SK-N-SH (cell line): Measurements from ENCODE around the gene ZSCAN10. TPM values are rescaled to one million over a fixed set of nuclear protein-coding genes. Genes with fewer than 3 reads are reported as not detected.

Source experiments
- CTCF ChIA-PET: fragments of 300-600, 350-600 bp; formaldehyde crosslinking; extraction: SDS; loops from one replicate; lab custom pipeline; 2021; lab: Yijun Ruan, JAX
- POLR2A ChIA-PET: fragments of 350-600 bp; sonication (Branson Sonifier 250); formaldehyde crosslinking; extraction: SDS; loops from one replicate; lab custom pipeline; 2020; ENCODE audit warnings: antibody characterized with exemption, inconsistent platforms; lab: Yijun Ruan, JAX
- DNase-seq: peaks from one replicate; pipeline ENCODE4 v3.0.0; 2012
- H2AFZ ChIP-seq: fragments of 200-600 bp; sonication (generic); 2 replicates; pipeline ENCODE4 v1.8.1; 2016; ENCODE audit warnings: antibody characterized with exemption, mild to moderate bottlenecking, low read depth
- H3F3A ChIP-seq: fragments of 200-600 bp; sonication (generic); replicated peaks from 2 replicates; pipeline ENCODE3; 2016; ENCODE audit warnings: antibody characterized with exemption, mild to moderate bottlenecking; ENCODE audit not compliant: insufficient read depth
- H3K27ac ChIP-seq, 2 experiments: fragments of 200-500 bp in 1 of 2; fragments of 200-600 bp in 1 of 2; sonication (Bioruptor generic) in 1 of 2; sonication (generic), shearing (Covaris generic) in 1 of 2; 2 replicates each; pipeline versions ENCODE4 v1.5.1 to v1.6.1; 2014 to 2016; ENCODE audit warnings: low read depth in 2 of 2, inconsistent platforms in 1 of 2, low read length in 1 of 2, mild to moderate bottlenecking in 1 of 2, mixed read lengths in 1 of 2
- H3K27me3 ChIP-seq: fragments of 200-600 bp; sonication (generic), shearing (Covaris generic); 2 replicates; pipeline ENCODE4 v1.6.1; 2016; ENCODE audit warnings: mixed run types; ENCODE audit not compliant: insufficient read depth
- H3K36me3 ChIP-seq, 2 experiments: fragments of 200-500 bp in 1 of 2; fragments of 200-600 bp in 1 of 2; sonication (Bioruptor generic) in 1 of 2; sonication (generic) in 1 of 2; replicated peaks in 1 of 2; 2 replicates each; pipeline versions ENCODE3 to v1.5.1; 2014 to 2016; ENCODE audit warnings: low read length in 1 of 2, mild to moderate bottlenecking in 1 of 2; ENCODE audit not compliant: insufficient read depth in 2 of 2, control insufficient read depth in 1 of 2
- H3K4me1 ChIP-seq, 2 experiments: fragments of 200-500 bp in 1 of 2; fragments of 200-600 bp in 1 of 2; sonication (Bioruptor generic) in 1 of 2; sonication (generic), shearing (Covaris generic) in 1 of 2; 2 replicates each; pipeline versions ENCODE4 v1.5.1 to v1.6.1; 2014 to 2016; ENCODE audit warnings: low read depth in 1 of 2, low read length in 1 of 2, mixed run types in 1 of 2; ENCODE audit not compliant: insufficient read depth in 2 of 2, control insufficient read depth in 1 of 2
- H3K4me2 ChIP-seq: fragments of 200-600 bp; sonication (generic), shearing (Covaris generic); 2 replicates; pipeline ENCODE4 v1.6.1; 2017; ENCODE audit warnings: mixed run types
- H3K4me3 ChIP-seq, 2 experiments: fragments of 200-500 bp in 1 of 2; fragments of 200-600 bp in 1 of 2; sonication (Bioruptor generic) in 1 of 2; sonication (generic), shearing (Covaris generic) in 1 of 2; 2 replicates each; pipeline versions ENCODE4 v1.5.1 to v1.8.1; 2014 to 2016; ENCODE audit warnings: low read depth in 2 of 2, inconsistent platforms in 1 of 2, low read length in 1 of 2, mild to moderate bottlenecking in 1 of 2, mixed read lengths in 1 of 2, moderate library complexity in 1 of 2
- H3K79me2 ChIP-seq: fragments of 200-600 bp; sonication (generic); 2 replicates; pipeline ENCODE4 v1.8.1; 2017; ENCODE audit warnings: mild to moderate bottlenecking; ENCODE audit not compliant: insufficient read depth
- H3K9ac ChIP-seq: fragments of 200-600 bp; sonication (generic); 2 replicates; pipeline ENCODE4 v1.6.1; 2017; ENCODE audit warnings: mixed run types
- H3K9me2 ChIP-seq: fragments of 200-600 bp; sonication (generic); 2 replicates; pipeline ENCODE4 v1.6.1; 2017; ENCODE audit warnings: mixed run types
- H3K9me3 ChIP-seq: fragments of 200-600 bp; sonication (generic); 2 replicates; pipeline ENCODE4 v1.6.1; 2017; ENCODE audit warnings: mixed run types, mild to moderate bottlenecking, moderate library complexity
- H4K20me1 ChIP-seq: fragments of 200-600 bp; sonication (generic); 2 replicates; pipeline ENCODE4 v1.6.1; 2017; ENCODE audit warnings: mild to moderate bottlenecking, mixed run types; ENCODE audit not compliant: insufficient read depth
- ELF1 ChIP-seq: IDR thresholded peaks from 2 replicates; pipeline ENCODE4 v1.4.0; 2012
- FOSL2 ChIP-seq: IDR thresholded peaks from 2 replicates; pipeline ENCODE4 v1.4.0; 2012; ENCODE audit warnings: low read depth, mild to moderate bottlenecking, moderate library complexity, borderline replicate concordance
- FOXM1 ChIP-seq: IDR thresholded peaks from 2 replicates; pipeline ENCODE4 v1.4.0; 2012; ENCODE audit warnings: low read depth, mild to moderate bottlenecking
- MXI1 ChIP-seq: IDR thresholded peaks from 2 replicates; pipeline ENCODE4 v1.6.1; 2012; ENCODE audit warnings: mild to moderate bottlenecking, low read depth, low read length, improper control_type of control experiment
- RCOR1 ChIP-seq: fragments of 150-350 bp; IDR thresholded peaks from 2 replicates; pipeline ENCODE4 v1.6.1; 2017; ENCODE audit warnings: antibody characterized with exemption, low read length
- RXRA ChIP-seq: IDR thresholded peaks from 2 replicates; pipeline ENCODE4 v1.4.0; 2012; ENCODE audit warnings: low read depth, mild to moderate bottlenecking, borderline replicate concordance
- SIN3A ChIP-seq: IDR thresholded peaks from 2 replicates; pipeline ENCODE4 v1.6.1; 2012; ENCODE audit warnings: low read depth, mild to moderate bottlenecking, low read length, moderate library complexity, borderline replicate concordance
- SMC3 ChIP-seq: IDR thresholded peaks from 2 replicates; pipeline ENCODE4 v1.6.1; 2012; ENCODE audit warnings: low read depth, low read length, improper control_type of control experiment
- TAF1 ChIP-seq: IDR thresholded peaks from 2 replicates; pipeline ENCODE4 v1.6.1; 2012; ENCODE audit warnings: low read depth, mild to moderate bottlenecking, low read length, moderate library complexity, borderline replicate concordance
- USF2 ChIP-seq: fragments of 150-350 bp; IDR thresholded peaks from 2 replicates; pipeline ENCODE4 v1.6.1; 2017; ENCODE audit warnings: antibody characterized with exemption, low read length, low read depth, borderline replicate concordance
- ZBTB33 ChIP-seq: IDR thresholded peaks from 2 replicates; pipeline ENCODE4 v1.4.0; 2012; ENCODE audit warnings: low read depth, borderline replicate concordance
- WGBS: methylation state at CpG from one replicate; pipeline ENCODE4 v1.1.6; 2017; ENCODE audit warnings: low lambda C conversion rate; 5-methylcytosine and 5-hydroxymethylcytosine counted together
- polyA plus RNA-seq, 3 experiments: library from polyadenylated mRNA; depleted of rRNA; stranded (reverse); fragments of >200 nt; gene quantifications; 2 replicates each; pipeline ENCODE4 v1.2.3, GENCODE V29; 2012
- TF ChIP-seq, protein P1 (sequence below): IDR thresholded peaks from 2 replicates; pipeline ENCODE4 v1.4.0; 2012; ENCODE audit warnings: low read depth, borderline replicate concordance

ZSCAN10 gene
- polyA plus RNA-seq, 1 of the 3 experiments (the other 2 are of a cell fraction): 0.05 TPM

- no peak for TF ChIP-seq SIN3A
Observed at GRCh38 chr16:3145151-3145550, 46.1 kb upstream of the ZSCAN10 start (continued).

- POLR2A ChIA-PET: interaction anchor here (1.2 kb wide), 1 partner anchor 9 kb away, joined by 4 read pairs; the partner anchor contains the start of gene ZNF213
- TF ChIP-seq MXI1 (no peak), USF2 (no peak), FOSL2 (no peak), TAF1 (no peak), SMC3 (no peak), FOXM1 (no peak), RXRA (no peak), SIN3A (no peak), RCOR1 (no peak), ELF1 (no peak), ZBTB33 (no peak)
- TF ChIP-seq, protein P1, sequence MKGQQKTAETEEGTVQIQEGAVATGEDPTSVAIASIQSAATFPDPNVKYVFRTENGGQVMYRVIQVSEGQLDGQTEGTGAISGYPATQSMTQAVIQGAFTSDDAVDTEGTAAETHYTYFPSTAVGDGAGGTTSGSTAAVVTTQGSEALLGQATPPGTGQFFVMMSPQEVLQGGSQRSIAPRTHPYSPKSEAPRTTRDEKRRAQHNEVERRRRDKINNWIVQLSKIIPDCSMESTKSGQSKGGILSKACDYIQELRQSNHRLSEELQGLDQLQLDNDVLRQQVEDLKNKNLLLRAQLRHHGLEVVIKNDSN: no peak
- no peaks in the 10 kb centered on the region for H3K79me2 ChIP-seq
- CTCF ChIA-PET: interaction anchor here (1.1 to 3.3 kb wide), 3 partner anchors 15 to 86 kb away, joined by 3 to 10 read pairs (median 3); no protein-coding TSS in a partner anchor
- no peak overlapping the region for H2AFZ ChIP-seq
- no peaks in the 10 kb centered on the region for H3K9me3 ChIP-seq
- 87% methylated on average over 7 of the region's 18 CpGs for WGBS
- H3K9me2 ChIP-seq: no peaks in the 10 kb centered on the region
- no peak overlapping the region for H3K27ac ChIP-seq
- H3K27me3 ChIP-seq: no peaks in the 10 kb centered on the region
- no peak overlapping the region for H3K4me3 ChIP-seq
- H3K4me2 ChIP-seq: no peak overlapping the region
- H3K4me1 ChIP-seq: peaks cover under 1 to 5% of the 10 kb centered on the region in 2 experiments; a peak in 2 of 4 replicates
- H3K36me3 ChIP-seq: peaks cover 0 to 22% of the 10 kb centered on the region in 2 experiments
- H3K9ac ChIP-seq: no peak overlapping the region
- no peaks in the 10 kb centered on the region for H4K20me1 ChIP-seq
- peaks cover 7% of the 10 kb centered on the region for H3F3A ChIP-seq
- DNase-seq: no peak
Observed at GRCh38 chr16:3144321-3144983, 45.4 kb upstream of the ZSCAN10 start.
